C4-2B (cell line): ENCODE data around the gene SCAF8.

ENCODE experiments used
- ZFX ChIP-seq: fragments of 450-650 bp; IDR thresholded peaks from 2 replicates; pipeline ENCODE4 v1.6.1; 2017
- TF ChIP-seq, protein P1 (sequence below): fragments of 450-650 bp; conservative IDR thresholded peaks from 2 replicates; pipeline ENCODE4 v1.5.1; 2017; ENCODE audit warnings: mild to moderate bottlenecking

DNA sequence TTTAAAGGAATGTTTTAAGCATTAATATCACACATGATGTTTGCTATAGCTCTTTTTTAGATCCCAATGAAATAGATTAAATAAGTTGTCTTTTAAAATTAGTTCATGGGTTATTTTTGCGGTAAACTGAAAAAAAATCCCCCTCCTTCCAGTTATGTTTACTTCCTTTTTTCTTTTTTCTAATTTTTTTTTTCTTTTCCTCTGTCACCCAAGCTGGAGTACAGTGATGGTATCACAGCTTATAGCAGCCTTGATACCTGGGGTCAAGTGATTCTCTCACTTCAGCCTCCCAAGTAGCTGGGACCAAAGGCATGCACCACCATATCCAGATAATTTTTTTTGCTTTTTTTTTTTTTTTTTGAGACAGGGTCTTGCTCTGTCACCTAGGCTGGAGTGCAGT lies 17.8 kb upstream of the SCAF8 start:
- TF ChIP-seq, protein P1, sequence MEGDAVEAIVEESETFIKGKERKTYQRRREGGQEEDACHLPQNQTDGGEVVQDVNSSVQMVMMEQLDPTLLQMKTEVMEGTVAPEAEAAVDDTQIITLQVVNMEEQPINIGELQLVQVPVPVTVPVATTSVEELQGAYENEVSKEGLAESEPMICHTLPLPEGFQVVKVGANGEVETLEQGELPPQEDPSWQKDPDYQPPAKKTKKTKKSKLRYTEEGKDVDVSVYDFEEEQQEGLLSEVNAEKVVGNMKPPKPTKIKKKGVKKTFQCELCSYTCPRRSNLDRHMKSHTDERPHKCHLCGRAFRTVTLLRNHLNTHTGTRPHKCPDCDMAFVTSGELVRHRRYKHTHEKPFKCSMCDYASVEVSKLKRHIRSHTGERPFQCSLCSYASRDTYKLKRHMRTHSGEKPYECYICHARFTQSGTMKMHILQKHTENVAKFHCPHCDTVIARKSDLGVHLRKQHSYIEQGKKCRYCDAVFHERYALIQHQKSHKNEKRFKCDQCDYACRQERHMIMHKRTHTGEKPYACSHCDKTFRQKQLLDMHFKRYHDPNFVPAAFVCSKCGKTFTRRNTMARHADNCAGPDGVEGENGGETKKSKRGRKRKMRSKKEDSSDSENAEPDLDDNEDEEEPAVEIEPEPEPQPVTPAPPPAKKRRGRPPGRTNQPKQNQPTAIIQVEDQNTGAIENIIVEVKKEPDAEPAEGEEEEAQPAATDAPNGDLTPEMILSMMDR, result no peak
- no peak for TF ChIP-seq ZFX
